Tibial nerve (tissue), 4 donors: ENCODE results near the gene PSTPIP2.

Experiments
- CTCF ChIP-seq, 5 experiments: fragments of 200-600 bp in 3 of 5; fragments of 450-650 bp in 2 of 5; sonication (generic) in 3 of 5; IDR thresholded peaks; one replicate each; pipeline ENCODE4 v1.5.1; 2016 to 2019; ENCODE audit warnings: antibody characterized with exemption in 5 of 5, mild to moderate bottlenecking in 3 of 5, moderate library complexity in 2 of 5
- EP300 ChIP-seq, 2 donors: sonication (generic); formaldehyde crosslinking; IDR thresholded peaks; one replicate each; pipeline ENCODE4 v1.6.1; 2017; ENCODE audit warnings: antibody characterized with exemption in 2 of 2, mild to moderate bottlenecking in 1 of 2
- POLR2A ChIP-seq, 2 donors: fragments of 450-650 bp; IDR thresholded peaks; one replicate each; pipeline ENCODE4 v1.6.1; 2017; ENCODE audit warnings: antibody characterized with exemption in 2 of 2, mild to moderate bottlenecking in 2 of 2, moderate library complexity in 2 of 2

- TF ChIP-seq CTCF (IDR thresholded peaks at IDR 0.05) = no peak
- no peak for TF ChIP-seq POLR2A (IDR thresholded peaks at IDR 0.05)
- TF ChIP-seq EP300 (IDR thresholded peaks at IDR 0.05) = no peak
Observed at GRCh38 chr18:46062781-46063180, 9.3 kb downstream of the PSTPIP2 start.
